SKM-1 (cell line): ENCODE measurements around the gene PARP12.
"Not testable (repeated sequence)": the region's sequence is repeated elsewhere in the genome, so short reads cannot be mapped to it uniquely, and the experiment has no call there.

Source experiments
- DNase-seq: peaks from one replicate; lab custom pipeline; 2025; ENCODE audit not compliant: unreplicated experiment; lab: John Stamatoyannopoulos, UW

PARP12 gene, protein sequence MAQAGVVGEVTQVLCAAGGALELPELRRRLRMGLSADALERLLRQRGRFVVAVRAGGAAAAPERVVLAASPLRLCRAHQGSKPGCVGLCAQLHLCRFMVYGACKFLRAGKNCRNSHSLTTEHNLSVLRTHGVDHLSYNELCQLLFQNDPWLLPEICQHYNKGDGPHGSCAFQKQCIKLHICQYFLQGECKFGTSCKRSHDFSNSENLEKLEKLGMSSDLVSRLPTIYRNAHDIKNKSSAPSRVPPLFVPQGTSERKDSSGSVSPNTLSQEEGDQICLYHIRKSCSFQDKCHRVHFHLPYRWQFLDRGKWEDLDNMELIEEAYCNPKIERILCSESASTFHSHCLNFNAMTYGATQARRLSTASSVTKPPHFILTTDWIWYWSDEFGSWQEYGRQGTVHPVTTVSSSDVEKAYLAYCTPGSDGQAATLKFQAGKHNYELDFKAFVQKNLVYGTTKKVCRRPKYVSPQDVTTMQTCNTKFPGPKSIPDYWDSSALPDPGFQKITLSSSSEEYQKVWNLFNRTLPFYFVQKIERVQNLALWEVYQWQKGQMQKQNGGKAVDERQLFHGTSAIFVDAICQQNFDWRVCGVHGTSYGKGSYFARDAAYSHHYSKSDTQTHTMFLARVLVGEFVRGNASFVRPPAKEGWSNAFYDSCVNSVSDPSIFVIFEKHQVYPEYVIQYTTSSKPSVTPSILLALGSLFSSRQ

GRCh38 chr7:140062528-140063299 is at the start of gene PARP12:
Gene PARP12 (minus strand): TSS chr7:140062951. CDS start chr7:140062847, 104 bp downstream.
- peak; percentile 74 for DNase-seq

DNA sequence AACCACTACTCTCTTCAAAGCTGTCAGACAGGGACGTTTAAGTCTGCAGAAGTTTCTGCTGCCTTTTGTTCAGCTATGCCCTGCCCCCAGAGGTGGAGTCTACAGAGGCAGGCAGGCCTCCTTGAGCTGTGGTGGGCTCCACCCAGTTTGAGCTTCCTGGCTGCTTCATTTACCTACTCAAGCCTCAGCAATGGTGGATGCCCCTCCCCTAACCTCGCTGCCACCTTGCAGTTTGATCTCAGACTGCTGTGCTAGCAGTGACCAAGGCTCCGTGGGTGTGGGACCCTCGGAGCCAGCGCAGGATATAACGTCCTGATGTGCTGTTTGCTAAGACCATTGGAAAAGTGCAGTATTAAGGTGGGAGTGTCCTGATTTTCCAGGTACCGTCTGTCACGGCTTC is 46.0 kb upstream of the PARP12 start:
- DNase-seq: not testable (repeated sequence)

- no peak for DNase-seq
Measured at GRCh38 chr7:140096459-140096858, 33.7 kb upstream of the PARP12 start.

- no peak for DNase-seq
Measured at GRCh38 chr7:140093375-140093774, 30.6 kb upstream of the PARP12 start.

GRCh38 chr7:140085447-140085846 is 22.7 kb upstream of the PARP12 start:
- DNase-seq: no peak

GRCh38 chr7:140084972-140085371 is 22.2 kb upstream of the PARP12 start:
- no peak for DNase-seq

DNA sequence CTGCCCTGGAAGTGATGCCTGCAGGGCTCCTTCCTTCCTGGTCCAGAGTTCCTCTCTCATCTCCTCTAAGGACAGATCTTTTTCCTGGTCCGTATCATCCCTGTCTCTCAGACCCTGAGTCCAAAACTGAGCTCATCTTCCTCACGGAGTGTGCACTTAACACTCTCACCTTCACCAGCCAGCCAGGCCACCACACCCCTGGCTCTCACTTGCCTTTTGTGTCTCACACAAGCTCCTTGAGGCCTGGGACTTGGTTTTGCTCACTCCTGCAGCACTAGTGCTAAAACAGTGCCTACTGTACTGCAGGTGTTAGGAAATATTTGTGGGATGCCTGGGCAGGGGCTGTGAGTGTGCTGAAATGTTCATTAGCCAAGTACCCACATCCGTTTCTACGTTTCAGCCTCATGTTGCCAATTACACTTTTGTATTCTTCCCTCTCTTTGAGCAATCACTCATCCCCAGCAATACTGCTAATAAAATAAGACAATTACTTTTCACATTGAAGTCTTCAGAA is 21.4 kb upstream of the PARP12 start:
- peak; percentile 57 for DNase-seq

DNA sequence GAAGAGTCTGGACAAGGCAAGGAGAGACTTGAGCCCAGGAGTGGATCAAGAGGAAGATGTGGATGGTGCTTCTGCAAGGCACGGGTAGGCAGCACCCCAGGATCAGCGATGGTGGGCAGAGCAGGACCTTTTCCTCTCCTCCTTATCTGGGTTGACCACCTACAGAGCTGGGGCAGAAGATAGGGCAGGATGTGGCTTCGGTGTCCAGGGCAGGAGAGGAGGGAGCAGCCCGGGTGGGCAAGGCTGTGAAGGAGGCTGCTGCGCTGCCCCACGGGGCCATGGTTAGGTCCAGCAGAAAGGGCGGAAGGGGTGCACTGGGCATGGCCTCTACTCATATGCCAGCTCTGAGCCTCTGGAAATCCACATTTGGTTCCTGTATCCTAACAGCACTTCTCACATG is 20.0 kb upstream of the PARP12 start:
- DNase-seq: no peak

DNA sequence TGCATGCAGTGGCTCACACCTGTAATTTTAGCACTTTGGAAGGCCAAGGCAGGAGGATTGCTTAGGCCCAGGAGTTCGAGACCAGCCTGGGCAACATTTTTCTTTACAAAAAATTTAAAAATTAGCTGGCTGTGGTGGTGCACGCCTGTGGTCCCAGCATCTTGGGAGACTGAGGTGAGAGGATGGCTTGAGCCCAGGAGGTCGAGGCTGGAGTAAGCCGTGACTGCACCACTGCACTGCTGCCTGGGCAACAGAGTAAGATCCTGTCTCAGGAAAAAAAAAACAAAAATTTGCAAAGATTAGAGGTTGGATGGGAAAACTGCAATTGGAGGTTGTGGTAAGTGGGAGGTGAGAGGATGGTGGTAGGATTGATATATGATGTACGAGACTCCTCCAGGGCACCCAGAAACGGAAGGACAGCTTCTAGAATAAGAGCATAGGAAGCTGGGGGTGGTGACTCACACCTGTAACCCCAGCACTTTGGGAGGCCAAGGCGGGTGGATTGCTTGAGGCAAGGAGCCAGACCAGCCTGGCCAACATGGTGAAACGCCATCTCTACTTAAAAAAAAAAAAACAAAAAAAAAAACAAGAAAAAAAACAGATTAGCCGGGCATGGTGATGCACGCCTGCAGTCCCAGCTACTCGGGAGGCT is 19.1 kb upstream of the PARP12 start:
- DNase-seq: no peak

DNA sequence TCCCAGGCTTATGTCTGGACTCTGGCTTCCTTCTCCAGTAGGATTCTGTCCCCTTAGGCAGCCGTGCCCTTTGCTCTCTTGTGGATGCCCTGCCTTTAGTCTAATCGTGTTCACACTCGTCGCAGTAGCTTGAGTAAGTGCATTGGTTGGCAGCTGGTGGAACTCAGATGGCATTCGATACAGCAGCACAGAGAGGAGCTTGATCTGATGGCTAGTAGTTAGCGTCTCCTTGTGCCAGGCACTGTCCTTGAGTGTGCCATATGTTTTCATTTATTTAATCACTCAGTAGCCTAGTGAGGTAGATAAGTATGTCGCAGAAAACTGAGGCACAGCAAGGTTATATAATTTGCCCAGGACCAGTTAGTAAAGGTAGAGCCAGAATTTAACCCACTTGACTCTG is 18.2 kb upstream of the PARP12 start:
- no peak for DNase-seq

- DNase-seq: no peak
Measured at GRCh38 chr7:140079121-140079536, 16.4 kb upstream of the PARP12 start.

DNA sequence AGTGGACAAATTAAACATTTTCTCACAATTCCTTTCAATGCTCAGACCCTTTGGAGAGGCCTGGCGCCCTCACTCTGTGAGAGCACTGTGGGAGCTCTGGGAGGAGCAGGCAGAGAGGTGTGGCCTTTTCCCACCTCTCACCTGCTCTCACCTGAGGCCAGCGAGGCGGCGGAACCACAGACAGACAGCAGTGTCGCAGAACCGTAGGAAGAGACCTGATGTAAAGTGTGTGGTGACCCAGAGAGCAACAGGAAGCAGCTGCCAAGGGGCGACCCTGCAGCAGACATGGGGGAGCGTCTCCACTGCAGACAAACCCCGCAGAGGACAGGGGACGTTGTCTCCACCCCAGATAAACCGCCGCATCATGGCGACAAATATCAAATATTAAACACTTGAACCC is 15.6 kb upstream of the PARP12 start:
- no peak for DNase-seq

GRCh38 chr7:140074780-140075179 is 12.0 kb upstream of the PARP12 start:
- no peak for DNase-seq

GRCh38 chr7:140070546-140070945 is 7.8 kb upstream of the PARP12 start:
- no peak for DNase-seq

DNA sequence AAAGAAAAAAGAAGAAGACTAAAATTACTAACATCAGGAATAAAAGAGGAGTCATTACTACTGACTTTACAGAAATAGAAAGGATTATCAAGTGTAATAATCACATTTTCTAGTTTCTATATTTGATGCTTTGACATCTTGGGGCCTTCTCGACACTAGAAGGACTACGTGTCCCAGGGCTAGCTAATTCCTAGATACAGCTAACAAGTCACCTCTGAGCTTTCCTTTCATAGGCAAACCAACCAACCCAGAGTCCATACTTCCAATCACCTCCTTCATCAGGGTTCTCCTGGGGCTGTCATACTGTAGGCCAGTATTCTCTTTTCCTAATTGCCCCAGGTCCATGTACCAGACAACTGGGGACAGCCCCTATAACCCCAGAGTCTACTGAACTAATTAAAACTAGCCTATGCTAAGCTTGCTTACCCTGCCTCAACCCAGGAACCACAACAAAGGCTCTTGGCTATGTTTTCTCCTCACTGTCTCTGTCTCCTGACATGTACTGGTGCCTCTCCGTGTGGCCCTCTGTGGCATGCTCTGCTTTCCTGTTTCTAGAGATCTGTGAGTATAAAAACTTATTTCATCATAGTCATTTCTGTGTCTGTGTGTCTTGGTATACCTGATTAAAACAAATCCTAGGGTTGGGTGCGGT is 6.7 kb upstream of the PARP12 start:
- no peak for DNase-seq

- DNase-seq: no peak
Measured at GRCh38 chr7:140068033-140068432, 5.3 kb upstream of the PARP12 start.

GRCh38 chr7:140067052-140067451 is 4.3 kb upstream of the PARP12 start:
- DNase-seq: no peak

DNA sequence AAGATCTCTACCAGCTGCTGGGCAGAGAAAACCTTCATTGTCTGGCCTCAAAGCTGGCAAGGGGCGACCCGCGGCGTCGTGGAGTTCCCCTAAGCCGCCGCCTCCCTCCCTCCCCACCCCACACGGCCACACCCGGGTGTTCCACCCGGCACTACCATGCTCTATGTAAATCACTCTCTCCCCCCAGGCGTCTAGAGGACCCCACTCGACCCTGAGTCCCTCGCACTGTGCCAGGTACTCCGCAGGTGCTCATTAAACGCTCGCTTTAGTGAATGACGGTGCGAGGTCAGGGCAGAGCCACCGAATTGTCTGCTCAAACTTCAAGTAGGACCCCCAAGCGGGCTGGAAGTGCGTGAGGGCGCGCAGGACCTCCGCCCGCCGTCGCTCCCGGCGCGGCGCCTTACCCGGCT is 628 bp downstream of the PARP12 start:
- no peak for DNase-seq

GRCh38 chr7:140061607-140061930 is 1.2 kb downstream of the PARP12 start:
- DNase-seq: no peak

GRCh38 chr7:140060788-140061606 is 1.8 kb downstream of the PARP12 start:
- no peak for DNase-seq
